Stimulated activated CD8-positive, alpha-beta memory T cell treated with anti-CD3 and anti-CD28 coated beads, Interleukin-15, amount 100 ng/mL, for 24 hours (primary cell): ENCODE data around the gene TRAK2.
"Not testable (repeated sequence)": the region's sequence is repeated elsewhere in the genome, so short reads cannot be mapped to it uniquely, and the experiment has no call there.

Experiments
- DNase-seq: peaks from one replicate; pipeline ENCODE4 v3.0.0-alpha.2; 2020; ENCODE audit warnings: low read depth

Gene TRAK2

DNA sequence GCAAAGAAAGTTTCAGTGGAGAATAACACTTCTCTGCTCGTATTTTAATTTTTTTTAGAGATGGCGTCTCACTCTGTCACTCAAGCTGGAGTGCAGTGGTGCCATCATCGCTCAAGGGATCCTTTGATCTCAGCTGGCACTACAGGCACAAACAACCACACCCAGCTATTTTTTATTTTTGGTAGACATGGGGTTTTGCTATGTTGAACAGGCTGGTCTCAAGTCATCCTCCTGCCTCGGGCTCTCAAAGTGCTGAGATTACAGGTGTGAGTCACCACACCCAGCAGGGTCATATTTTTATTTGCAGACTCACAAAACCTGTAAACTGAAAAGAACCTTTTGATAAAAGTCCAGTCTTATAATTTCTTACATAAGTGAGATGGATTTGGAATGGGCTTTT, 2.6 kb downstream of the TRAK2 start:
- no peak for DNase-seq

DNA sequence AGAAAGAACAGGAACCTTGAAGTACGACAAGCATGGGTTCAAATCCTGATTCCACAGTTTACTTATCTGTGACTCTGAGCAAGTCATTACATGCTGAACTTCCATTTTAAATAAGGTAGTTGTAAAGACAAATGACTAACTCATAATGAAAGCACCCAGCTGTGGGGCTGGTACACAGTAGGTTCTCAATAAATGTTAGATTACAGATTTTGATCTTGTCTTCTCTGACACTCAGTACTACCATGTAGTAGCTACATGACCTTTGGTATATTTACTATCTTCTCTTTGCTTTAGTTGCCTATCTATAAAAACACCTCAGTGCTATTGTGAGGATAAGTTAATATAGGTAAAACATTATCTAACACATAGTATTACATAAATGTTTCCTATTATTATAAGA, 3.2 kb downstream of the TRAK2 start:
- no peak for DNase-seq

DNA sequence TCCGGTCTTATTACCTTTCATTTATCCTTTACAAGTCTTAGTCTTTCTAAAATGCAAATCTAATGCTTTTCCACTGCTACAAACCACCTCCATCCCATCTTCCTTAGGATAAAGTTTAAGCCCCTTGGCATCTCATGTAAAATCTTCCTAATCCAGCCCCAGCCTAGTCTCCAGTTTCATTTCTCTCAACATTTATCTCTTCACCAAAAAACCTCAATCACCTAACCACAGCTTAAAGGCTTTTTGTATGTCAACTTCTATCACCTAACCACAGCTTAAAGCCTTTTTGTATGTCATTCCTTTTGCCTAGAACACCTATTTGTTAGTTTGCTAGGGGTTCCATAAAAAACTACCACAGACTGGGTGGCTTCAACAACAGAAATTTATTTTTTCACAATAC, 4.2 kb downstream of the TRAK2 start:
- DNase-seq, result no peak

DNA sequence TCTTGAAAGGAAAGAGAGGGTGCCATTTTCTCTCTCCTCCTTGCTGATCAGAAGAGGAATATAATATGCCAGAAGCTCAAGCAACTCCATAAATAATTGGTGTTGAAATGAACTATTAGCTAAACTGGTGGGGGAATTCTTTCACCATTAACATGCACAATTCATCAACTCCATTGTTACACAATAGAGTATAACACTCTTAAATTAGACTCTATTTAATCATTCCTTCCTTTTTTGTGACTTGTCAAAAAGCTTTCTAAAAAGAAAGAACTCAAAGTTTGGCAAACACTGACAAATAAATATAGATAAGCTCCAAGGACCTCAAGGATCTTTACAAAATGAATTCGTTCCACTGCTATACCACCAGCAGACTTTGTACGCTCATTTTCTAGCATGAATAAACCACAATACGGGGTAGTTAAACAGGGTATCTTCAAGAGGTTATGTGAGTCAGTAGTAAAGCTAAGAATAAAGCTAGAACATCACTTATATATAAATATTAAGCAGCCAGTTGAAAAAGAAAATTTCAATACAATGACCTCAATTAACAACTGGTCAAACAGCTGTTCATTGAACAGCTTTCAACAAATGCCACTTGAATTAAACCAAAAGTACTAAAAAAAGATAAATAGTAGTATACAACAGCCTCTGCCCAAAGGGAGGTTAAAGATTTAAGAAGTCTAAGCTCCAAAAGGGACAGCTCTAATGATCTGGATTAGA, 6.4 kb downstream of the TRAK2 start:
- DNase-seq, result no peak

DNA sequence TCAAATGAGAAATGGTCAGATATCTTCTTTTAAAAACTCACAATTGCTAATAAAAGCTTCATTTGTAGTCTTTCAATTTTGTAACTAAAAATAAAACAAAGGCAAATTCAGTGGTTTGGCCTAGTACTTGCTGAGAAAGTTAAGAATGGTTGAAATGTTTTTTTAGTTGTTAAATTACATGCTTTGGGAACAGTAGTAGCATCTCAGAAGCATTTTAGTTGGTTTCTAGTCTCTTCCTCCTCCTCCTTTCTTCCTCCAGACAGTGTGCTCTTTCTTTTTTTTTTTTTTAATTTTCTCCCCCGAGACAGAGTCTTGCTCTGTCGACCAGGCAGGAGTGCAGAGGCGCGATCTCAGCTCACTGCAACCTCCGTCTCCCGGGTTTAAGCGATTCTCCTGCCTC, 9.8 kb downstream of the TRAK2 start:
- DNase-seq, result no peak

DNA sequence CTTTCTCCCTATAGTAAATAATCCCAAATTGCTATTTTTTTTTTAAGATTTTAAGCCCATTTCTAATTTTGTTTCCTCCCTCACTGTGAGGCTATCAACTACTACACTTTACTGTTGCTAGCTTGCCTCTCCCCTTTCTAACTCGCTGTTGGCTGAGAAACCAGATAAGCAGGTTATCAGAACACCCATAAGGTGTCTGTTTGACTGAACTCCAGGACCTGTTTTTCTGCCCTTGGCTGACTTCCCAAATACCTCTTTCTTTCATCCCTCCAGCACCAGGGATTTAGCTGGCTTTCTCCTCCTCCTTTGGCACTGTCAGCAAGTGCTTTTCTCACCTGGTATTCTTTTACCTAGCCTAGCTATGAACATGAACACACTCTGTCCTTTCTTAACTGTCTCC, 11.1 kb downstream of the TRAK2 start:
- no peak for DNase-seq

DNA sequence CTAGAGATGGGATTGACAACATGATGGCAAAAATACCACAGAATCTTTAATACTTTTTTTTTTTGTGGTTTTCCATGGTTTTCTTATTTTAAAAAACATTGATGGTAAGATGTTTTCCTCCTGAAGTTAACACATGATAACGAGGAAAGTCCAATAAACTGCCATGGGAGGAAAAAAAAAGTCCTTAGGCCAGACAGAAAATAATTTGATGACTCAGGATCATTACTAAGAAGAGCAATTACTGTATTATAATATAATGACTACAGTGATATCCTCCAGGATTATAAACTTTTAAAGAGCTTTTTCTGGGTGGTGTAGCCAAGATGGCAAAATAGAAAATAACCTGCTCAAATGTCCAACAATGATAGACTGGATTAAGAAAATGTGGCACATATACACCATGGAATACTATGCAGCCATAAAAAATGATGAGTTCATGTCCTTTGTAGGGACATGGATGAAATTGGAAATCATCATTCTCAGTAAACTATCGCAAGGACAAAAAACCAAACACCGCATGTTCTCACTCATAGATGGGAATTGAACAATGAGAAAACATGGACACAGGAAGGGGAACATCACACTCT, 11.8 kb downstream of the TRAK2 start:
- DNase-seq, result not testable (repeated sequence)

DNA sequence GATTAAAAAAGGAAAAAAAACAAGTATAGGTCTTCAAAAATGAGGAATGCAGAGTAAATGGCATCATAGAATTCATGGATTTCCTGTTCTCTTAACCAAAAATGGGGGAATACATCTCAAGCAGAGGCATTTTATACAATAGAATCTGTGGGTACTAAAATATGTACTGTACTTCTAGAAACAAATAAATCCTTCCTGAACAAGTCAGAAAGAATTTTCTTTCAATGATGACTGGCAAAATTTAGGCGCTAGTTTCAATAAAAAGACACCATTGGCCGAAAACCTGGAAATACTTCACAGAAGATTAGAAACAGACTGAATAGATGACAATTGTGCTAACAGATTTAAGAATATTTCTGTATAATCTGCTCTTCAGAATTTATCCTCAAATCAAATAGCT, 15.1 kb downstream of the TRAK2 start:
- DNase-seq, result no peak

DNA sequence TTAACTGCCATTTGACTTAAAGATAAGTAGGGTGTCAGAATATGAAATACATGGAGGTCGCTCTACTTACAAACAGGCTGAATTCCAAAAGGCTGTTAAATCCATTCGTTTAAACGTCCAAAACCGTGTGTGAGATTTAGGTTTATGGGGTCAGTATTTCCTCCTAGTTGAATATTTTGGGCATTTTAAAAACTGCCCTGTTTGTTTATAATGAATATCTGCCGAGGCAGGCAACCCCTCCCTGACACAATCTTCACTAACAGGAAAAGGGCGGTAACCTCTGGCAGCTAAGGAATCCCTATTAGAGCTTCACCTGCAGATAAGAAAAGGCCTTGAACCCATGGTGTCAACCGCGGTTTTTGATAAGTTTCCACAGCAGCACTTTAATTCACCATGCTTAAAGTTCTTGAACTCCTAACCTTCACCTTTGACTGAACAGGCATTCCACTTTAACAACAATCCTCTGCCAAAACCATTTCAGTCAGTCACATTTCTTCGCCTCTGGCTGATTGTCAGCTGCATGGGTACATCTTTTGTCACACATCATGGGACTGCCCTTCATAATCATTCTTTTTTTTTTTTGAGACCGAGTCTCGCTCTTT, 17.8 kb downstream of the TRAK2 start:
- DNase-seq, result no peak

DNA sequence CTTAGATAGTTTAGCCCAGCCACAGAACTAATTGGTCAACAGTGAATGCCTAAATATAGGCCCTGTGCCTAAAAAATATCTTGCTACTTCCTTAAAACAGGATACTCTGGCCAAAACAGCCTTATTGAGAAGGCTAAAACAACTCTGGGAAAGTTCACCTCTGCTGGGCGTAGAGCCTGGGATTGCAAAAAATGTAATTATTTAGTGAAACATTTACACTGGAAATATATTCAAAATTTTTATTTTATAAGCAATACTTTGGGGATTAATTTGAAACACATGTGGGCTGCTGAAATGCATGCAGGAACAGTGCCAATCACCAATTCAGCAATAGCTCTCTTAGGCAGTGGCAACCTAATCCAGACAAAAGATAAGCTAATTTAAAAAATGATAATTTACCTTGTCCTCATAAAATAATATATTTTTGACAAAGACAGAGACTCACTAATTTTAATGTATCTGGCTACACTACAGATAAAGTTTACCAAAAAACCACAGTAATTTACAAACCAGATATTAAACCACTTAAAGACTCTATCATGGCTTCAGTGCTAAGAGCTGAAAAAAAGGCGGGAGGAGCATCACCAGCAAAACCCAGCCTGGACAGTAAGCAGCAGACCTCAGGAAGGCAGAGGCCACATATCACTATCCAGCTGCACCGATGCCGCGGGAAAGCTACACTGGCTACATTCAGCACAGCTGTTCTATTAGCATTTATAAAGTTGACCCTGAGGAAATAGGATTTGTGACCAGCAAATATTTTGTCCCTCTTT, 18.5 kb downstream of the TRAK2 start:
- DNase-seq, result no peak

DNA sequence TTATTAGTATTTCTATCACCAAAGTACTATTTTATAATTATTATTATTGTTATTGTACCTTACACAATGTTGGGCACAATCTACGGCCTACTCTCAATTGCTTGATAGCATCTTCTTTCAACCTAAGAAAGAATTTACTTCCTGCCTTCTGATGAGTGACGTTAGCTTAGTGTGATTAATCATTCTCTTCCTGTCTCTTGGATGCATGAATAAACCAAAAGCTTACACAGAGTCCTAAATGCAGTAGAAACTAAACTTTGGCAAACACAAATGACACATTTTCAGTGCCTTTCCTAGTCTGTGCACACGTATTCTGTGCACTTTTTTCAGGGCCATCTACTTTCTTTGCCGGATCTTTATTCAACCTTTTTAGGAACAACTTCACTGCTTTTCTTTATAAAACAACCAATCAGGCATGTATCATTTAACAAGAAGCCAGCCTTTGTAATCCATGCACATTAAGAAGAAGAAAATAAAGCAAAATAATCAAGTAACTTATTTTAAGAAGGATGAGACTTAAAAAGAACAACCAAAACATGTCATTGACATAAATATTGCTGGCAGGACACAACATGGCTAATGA, 19.1 kb downstream of the TRAK2 start:
- no peak for DNase-seq

DNA sequence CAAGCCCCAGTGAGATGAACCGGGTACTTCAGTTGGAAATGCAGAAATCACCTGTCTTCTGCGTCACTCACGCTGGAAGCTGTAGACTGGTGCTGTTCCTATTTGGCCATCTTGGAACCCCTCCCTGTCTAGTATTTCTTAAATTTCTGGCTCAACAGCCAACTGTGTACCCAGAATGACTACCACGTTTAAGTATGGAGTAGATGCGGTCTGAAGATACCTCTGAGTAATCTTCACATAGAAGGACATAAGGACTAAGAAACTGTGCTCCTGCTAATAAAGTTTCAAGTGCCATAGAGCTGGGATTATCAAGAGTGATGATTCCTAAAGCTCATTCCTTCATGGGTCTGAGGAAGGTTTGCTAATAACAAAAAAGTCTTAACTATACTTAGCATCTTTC, 20.4 kb downstream of the TRAK2 start:
- no peak for DNase-seq

DNA sequence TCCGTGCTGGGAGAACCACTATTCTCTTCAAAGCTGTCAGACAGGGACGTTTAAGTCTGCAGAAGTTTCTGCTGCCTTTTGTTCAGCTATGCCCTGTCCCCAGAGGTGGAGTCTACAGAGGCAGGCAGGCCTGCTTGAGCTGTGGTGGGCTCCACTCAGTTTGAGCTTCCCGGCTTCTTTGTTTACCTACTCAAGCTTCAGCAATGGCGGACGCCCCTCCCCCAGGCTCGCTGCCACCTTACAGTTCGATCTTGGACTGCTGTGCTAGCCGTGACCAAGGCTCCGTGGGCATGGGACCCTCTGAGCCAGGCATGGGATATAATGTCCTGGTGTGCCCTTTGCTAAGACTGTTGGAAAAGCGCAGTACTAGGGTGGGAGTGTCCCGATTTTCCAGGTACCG, 20.9 kb downstream of the TRAK2 start:
- not testable (repeated sequence) for DNase-seq

DNA sequence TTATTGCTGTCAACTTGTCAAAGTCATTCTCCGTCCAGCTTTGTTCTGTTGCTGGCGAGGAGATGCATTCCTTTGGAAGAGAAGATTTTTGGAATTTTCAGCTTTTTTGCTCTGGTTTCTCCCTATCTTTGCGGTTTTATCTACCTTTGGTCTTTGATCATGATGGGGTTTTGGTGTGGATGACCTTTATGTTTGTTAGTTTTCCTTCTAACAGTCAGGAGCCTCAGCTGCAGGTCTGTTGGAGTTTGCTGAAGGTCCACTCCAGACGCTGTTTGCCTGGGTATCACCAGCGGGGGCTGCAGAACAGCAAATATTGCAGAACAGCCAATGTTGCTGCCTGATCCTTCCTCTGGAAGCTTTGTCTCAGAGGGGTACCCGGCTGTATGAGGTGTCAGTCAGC, 21.4 kb downstream of the TRAK2 start:
- DNase-seq, result not testable (repeated sequence)

DNA sequence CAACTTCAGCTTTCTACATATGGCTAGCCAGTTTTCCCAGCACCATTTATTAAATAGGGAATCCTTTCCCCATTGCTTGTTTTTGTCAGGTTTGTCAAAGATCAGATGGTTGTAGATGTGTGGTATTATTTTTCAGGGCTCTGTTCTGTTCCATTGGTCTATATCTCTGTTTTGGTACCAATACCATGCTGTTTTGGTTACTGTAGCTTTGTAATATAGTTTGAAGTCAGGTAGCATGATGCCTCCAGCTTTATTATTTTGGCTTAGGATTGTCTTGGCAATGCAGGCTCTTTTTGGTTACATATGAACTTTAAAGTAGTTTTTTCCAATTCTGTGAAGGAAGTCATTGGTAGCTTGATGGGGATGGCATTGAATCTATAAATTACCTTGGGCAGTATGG, 22.9 kb downstream of the TRAK2 start:
- DNase-seq, result not testable (repeated sequence)

DNA sequence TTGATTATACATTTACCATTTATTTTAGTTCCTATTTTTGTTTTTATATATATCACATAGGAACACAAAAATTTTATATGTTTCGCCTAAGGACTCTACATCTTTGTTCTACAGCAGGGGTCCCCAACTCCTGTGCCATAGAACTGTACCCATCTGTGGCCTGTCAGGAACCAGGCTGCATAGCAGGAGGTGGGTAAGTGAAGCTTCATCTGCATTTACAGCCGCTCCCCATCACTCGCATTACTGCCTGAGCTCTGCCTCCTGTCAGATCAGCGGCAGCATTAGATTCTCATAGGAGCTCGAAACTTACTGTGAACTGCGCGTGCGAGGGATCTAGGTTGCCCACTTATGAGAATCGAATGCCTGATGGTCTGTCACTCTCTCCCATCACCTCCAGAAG, 25.3 kb downstream of the TRAK2 start:
- DNase-seq, result no peak

DNA sequence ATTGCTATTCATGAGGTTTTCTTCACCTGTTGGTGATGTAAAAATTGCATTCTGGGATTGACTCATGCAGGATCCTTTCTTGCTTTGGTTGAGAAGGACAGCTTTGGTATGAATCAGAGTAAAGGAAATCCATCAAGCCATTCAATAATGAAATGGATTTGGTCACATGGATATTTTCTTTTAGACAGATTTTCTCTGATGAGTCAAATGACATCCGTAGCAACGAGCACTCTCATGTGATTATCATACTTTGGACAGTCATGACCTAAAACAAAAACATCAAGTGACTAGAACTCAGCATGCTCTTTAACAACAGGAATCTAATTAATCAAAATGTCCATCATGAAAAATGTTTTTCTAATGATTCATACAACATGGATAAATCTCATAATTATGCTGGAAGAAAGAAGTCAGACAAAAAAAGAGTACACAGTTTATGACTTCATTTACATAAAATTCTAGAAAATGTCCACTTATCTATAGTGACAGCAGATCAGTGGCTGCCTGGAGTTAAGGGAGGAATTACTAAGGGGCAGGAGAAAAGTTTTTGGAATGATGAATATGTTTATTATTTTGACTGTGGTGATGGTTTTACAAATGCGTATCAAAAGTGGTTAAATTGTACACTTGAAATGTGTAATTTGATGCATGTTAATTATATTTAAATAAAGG, 30.7 kb downstream of the TRAK2 start:
- DNase-seq, result no peak

DNA sequence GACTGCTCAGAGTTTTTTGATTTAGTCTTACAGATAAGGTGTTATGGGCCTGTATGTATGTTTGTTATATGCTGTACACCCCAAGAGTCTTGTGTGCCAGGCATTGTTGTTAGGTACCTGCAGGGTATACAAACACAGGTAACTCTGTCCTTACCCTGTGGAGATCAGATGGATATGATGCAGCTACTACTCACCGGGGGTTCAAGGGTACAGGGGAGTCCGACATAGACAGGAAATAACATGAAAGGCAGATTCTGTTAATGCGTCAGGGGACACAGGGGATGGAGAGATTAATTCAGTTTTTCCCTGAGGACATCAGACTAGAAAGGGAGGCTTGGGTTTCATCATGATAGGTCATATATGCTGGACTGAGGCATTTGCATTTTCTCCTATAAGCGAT, 31.3 kb downstream of the TRAK2 start:
- no peak for DNase-seq

DNA sequence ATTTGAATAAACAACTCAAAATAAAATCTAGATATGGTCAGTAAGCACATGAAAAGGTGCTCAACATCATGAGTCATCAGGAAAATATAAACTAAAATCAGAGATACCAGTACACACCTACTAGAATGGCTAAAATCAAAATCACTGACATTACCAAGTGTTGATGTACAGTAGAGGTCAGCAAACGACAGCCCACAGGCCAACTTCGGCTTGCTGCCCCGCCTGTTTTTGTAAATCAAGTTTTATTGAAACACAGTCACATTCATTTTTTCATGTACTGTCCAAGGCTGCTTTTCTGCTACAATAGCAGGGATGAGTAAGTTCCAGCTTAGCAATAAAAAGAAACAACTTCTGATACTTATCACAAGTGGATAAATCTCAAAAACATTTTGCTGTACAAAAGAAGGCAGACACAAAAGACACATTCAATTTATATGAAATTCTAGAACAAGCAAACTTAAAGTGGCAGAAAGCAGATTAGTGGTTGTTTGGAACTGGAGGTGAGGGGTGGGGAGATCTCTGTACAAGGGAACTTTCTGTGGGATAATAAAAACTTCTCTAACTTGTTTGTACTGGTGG, 32.1 kb downstream of the TRAK2 start:
- no peak for DNase-seq

DNA sequence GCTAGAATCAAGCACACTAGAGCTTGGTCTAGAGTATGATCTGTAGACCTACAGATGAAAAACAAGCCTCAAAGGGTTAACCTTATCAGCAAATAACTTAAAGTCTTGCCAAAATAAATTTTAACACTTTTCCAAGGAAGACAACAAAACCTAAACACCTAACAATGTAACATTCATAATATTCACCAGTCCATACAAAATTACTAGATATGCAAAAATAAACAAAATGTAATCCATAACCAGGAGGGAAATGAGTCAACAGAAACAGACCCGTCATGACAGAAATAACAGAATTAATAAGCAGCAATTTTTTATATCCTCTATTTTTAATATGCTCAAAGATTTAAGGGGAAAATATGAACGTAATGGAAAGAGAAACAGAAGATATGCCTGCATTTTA, 36.1 kb downstream of the TRAK2 start:
- DNase-seq, result no peak

DNA sequence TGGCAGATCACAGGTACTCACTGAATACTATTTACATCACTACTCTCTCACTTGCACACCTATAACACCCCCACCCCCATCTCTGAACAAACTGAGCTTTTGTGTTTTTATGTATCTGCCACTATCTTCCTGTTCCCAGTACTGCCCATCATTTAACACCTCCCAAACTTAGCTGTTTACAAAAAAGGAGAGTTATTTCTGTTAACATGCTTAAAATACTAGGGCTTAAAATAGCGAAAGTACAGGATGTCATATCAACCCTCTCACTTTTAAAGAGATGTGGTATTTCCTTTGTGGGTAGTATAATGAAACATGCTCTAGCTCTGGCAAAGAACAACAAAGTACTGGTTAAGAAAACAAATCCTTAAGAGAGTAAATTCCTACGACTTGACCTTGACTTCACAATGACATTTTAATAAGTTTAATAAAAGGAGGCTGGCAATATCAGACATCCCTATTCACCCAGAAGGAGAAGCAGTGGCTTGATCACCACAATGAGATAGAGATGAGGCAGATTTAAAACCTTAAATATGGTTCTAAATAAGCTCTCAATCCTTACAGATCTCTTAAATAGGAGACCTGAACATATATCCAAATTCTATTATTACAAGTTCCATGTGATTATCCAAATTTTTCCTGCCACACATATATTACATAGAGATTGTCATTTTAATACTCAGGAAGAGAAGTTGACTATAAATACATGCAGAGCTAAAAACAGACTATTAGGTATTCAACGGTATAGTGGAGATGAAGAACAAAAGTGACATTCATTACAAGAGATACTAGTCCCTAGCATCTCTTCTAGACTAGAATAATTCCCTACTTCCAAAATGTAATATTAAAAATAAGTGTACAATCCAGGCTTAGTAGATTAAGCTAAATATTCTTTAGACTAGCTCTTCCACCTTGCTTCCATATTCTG, 36.9 kb downstream of the TRAK2 start:
- no peak for DNase-seq
